Coronary artery (tissue), 2 donors: Measurements from ENCODE around the gene DNAJC16.

ENCODE experiments used
- DNase-seq: peaks from one replicate; pipeline ENCODE4 v3.0.0-alpha.2; 2017; ENCODE audit warnings: low spot score
- H3K27ac ChIP-seq, 2 donors: fragments of 200-600 bp; sonication (generic); one replicate each; pipeline ENCODE4 v1.5.1; 2016 to 2019
- H3K4me3 ChIP-seq: fragments of 200-600 bp; sonication (generic); 2 replicates; pipeline ENCODE4 v1.5.1; 2016; ENCODE audit warnings: mild to moderate bottlenecking, moderate library complexity
- CTCF ChIP-seq: fragments of 200-600 bp; sonication (generic); IDR thresholded peaks from one replicate; pipeline ENCODE4 v1.5.1; 2019; ENCODE audit warnings: antibody characterized with exemption

DNAJC16 gene

GRCh38 chr1:15625056-15625917 is 98.6 kb downstream of the DNAJC16 start:
- no peak for DNase-seq
- no peak for TF ChIP-seq CTCF
- Histone ChIP-seq H3K27ac (no peak overlapping the region), H3K4me3 (no peak overlapping the region)
